HG03097 (cell line): ENCODE results near the gene MUC5AC.

ENCODE experiments used
- ATAC-seq: cut with Tn5 transposase; IDR thresholded peaks from one replicate; pipeline ENCODE4 v1.9.1; 2021; ENCODE audit not compliant: unreplicated experiment, low FRiP score

MUC5AC gene

DNA sequence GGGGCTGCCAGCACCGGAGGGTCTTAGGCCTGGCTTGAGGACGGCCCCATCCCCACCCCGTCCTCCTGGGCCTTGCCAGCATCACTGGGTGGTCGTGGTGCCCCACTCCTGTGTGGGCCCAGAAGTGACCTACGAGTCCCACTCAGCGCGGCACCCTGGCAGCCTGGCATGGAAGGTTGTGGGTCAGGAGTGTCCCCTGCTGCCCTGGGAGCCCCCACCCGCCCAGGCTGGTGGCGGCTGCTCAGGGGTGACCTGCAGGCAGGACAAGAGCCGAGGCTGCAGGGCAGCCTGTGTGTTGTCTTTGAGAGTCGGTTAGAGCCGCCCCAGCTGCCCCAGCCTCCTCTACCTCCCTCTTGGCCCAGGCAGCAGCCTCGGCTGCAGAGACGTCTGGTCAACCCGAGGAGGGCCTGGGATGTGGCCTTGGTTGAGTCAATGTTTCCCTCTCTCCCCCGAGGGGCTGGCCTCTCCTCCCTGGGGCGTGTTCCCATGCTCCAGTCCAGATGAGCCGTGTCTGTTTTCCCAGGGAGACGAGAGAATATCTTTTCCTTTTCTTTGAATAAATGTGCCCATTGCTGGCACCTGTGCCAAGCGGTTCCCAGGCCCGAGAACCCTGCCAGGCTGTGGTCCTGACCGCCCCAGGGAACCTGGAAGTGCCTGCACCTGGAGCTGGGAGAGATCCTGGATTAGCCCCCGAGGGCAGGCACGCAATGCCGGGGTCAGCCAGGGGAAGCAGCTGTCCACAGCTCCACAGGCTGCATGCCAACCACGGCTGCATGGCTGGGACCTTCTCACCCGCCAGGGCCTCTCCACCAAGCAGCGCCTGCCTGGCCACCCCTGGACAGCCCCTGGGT is 35.7 kb upstream of the MUC5AC start:
- no peak for ATAC-seq

- ATAC-seq, result no peak
Measured at GRCh38 chr11:1122664-1123002, 35.1 kb upstream of the MUC5AC start.

DNA sequence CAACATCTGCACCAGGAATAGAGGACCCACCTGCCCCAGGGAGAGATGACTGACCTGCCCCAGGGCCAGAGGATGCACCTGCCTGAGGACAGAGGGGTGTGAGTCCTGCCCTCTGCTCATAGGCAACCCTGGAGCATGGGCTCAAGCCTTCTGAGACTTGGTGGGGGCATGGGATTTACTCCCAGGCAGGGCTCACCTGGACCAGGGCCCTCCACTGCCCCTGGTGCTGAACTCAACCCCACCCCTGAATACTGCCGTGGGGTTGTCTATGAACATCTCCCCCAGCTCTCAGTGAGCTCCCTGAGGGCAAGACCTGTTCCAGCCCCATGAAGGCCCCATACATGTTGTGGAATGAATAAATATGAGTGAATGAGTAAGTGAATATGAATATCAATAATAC is 33.8 kb upstream of the MUC5AC start:
- no peak for ATAC-seq

- no peak for ATAC-seq
Measured at GRCh38 chr11:1125803-1126202, 31.9 kb upstream of the MUC5AC start.

DNA sequence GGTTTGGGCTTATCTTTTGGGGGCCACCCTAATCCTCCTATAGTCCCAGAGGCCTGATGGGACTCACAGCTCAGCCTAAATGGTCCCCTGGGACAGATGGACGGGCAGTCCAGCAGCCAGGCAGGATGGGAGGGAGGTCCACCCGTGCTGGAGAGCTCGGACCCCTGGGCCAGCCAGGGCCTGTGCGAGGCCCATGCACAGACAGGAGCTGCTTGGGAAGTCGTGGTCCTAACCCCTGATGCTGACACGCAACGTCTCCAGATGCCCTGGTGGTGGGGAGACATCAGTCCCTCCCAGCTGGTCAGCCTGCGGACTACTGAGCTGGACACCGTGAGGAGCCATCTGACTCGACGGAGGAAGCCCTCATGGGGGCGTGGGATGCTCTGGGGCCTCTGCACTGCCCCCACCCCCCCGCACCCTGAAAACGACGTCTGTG is 31.2 kb upstream of the MUC5AC start:
- ATAC-seq, result no peak

GRCh38 chr11:1126935-1127663 is 30.7 kb upstream of the MUC5AC start:
- ATAC-seq, result no peak

DNA sequence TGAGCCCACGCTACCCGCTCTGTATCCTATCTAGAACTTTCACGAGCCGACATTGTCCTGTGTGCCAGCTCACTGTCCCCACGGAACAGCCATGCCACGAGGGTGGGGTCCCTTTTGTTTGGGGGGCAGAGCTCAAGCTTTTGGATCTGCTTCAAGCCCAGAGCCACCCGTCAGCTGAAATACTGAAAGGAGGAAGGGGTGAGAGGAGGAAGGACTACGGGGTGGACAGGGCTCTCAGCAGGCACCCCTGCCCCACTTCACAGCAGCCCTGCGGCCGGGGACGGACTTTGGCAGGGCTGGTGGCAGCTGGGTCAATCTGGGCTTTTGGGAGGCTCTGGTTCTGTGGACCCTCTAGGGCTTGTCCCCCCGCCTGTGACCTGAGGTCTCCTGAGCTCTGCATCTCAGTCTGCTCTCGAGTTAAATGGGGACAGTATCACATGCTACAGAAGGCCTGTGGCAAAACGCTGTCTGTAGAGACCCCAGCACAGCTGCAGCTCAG is 30.0 kb upstream of the MUC5AC start:
- no peak for ATAC-seq

GRCh38 chr11:1128311-1129142 is 29.2 kb upstream of the MUC5AC start:
- ATAC-seq, result no peak

GRCh38 chr11:1129143-1129610 is 28.6 kb upstream of the MUC5AC start:
- ATAC-seq, result no peak

DNA sequence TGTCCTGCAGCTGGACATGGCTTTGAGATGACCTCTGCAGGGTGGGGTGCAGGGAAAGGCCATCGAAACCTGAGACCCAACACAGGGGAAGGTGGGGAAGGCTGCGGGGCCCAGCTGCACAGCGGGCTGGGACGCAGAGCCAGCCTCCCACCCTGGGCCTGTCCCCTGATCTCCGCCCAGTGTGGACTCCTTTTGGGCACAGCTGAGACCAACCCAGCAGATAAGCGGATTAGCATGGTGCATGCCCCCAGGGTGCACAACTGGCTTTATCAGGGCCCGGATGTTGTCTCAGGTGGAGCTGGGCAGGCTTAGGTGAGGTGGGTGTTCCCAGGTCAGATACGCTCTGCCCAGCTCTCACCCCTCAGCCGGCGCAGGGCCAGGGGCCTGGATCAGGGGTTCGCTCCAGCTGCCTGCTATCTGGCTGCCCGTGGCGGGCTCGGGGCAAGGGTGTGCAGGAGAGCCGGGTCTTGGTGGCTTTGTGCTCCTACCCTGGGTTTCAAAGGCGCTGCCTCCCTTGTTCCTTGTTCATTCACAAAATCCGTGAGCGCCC is 28.1 kb upstream of the MUC5AC start:
- ATAC-seq, result no peak

GRCh38 chr11:1130276-1131032 is 27.3 kb upstream of the MUC5AC start:
- no peak for ATAC-seq

DNA sequence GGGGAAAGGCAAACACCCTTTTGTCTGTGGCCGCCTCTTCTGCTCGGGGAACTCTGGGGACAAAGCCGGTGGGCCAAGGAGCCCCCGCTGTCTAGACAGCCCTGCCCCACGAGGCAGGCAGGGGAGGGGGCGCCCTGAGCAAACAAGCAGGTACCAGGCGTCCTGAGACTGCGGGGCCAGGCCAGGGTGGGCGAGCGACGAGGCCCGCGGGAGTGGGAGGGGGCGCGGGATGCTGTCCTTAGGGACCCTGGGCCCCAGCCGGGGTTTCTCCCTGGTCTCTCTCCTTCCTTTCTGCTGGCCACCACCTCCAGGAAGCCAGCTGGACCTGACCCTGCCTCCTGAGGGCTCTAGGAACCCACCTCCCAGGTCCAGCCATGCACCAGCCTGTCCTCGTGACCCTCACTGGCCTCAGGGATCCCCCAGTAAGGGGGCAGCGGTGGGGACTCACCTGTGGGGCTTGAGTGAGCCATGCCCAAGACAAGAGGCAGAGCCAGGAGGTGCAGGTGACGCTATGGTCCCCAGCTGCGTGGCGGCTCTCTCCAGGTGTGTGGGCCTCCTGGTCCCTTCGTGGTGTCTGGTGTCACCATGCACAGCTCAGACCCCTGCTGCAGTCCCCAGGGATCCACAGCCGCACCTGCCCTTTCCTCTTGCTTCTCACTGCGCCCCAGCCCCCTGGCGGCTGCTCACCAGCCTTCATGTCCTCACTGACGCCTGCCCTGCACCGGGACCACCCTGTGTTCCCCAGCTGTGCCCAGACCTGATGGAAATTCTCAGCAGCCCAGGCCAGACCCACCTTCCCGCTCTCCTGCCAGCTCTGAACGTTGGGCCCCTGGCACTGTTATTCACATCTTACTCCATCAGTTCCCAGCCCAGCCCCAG is 26.5 kb upstream of the MUC5AC start:
- ATAC-seq, result no peak

DNA sequence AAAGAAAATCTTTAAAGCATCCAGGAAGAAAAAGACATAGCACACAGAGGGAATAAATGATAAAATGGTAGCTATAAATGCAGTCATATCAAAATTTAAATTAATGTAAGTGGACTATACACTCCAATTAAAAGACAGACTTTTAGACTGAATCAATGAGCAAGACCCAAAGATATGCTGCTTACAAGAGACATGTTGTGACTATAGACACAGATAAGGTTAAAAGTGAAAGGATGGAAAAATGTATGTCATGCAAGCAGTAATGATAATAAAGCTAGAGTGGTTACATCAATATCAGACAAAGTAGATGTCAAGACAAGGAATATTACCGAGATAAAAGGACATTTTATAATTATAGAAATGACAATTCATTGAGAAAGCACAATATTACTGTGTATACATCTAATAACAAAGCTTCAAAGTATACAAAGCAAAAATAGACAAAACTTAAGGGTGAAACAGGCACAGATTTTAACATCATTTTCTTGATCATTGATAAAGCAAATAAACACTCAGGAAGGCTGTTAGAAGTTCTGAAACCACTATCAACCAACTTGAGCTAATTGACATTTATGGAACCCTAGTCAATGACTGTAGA is 22.8 kb upstream of the MUC5AC start:
- no peak for ATAC-seq

GRCh38 chr11:1138097-1138496 is 19.7 kb upstream of the MUC5AC start:
- ATAC-seq, result no peak

DNA sequence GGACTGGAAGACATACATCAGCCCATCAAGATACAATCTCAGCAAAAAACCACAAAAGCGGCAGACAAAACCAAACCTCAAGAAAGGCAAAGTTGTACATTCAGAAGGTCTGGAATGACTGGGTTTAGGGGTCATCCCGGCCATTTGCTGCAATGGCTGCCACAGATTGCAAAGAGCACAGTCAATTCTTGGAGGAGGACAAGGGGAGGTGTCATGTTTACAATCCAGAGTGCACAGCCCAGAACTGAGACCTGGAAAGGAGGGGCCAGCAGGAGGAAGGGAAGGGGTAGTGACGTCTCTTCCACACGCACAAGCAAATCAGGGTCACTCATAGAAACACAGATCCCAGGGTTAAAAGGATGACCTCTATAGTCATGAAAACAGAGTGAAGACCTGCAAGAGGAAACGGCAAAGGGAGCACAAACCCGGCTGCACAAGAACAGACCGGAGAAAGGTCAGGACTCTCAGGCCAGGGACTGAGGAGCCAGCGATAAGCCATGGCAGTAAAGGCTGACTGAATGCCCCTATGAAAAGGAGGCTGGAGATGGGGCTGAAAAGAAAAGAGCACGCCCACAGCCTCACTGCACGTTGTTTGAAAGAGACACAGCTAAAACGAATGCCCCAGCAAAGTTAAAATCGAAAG is 18.2 kb upstream of the MUC5AC start:
- ATAC-seq, result no peak

DNA sequence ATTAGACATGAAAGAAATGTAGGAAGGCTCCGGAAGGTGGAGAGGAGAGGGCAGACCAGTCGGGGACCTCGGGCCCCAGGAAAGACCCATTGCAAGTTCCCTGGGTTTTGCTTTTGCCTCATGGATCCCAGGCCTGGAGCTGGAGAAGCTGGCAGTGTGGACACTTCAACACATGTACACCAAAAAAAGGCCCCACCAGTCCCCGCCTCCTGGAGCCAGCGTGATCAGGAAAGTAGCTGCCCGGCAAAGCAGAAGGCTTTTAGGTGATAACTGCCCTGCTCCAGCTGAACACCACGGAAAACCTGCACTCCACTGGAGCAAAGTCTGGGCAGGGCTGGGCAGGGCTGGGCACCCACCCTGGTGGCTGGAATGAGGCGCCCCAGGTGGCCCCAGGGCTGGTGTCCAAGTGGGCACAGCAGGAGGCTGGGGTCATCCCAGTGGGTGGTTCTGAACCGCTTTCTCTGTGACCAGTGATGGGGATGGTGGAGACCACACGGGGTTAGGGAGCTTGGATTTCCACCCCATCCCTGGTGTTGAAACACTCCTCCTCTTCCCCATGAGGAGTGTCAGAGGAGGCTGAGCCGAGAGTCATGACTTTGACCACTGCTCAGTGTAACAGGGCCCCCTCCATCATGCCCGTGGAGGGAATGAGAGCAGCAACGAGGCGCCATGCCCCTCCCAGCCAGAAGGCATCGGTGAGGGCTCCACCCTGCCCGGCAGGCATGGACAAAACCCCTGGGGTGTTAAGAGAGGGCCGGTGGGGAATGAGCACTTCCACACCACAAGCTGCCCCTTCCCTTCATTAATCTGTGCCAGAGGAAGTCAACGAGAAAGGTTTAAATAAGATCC is 16.9 kb upstream of the MUC5AC start:
- ATAC-seq, result no peak

DNA sequence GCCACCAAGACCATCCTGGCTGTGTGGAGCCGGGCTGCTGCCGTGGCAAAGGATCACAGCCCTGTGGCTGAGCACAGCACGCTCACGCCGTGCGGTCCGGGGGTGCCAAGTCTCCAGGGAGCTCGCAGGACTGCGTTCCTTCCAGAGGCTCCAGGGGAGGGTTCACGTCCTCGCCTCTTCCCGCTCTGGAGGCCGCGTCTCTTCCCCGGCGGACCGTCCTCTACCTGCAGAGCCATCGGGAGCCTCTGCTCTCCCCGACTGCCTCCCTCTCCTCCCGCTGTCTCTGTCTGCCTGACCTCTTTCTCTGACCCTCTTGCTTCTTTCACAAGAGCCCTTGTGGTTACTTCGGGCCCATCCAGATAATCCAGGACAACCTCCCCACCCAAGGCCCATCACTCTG is 11.4 kb upstream of the MUC5AC start:
- no peak for ATAC-seq
